GM21528 (cell line): ENCODE data around the gene SALL2.
"Not testable (repeated sequence)": the region's sequence is repeated elsewhere in the genome, so short reads cannot be mapped to it uniquely, and the experiment has no call there.

Source experiments
- ATAC-seq: cut with Tn5 transposase; IDR thresholded peaks from one replicate; pipeline ENCODE4 v1.9.1; 2021; ENCODE audit warnings: mild to moderate bottlenecking, moderate library complexity; ENCODE audit not compliant: unreplicated experiment, low FRiP score

Gene SALL2

GRCh38 chr14:21525962-21526671, at the start of gene SALL2:
Gene SALL2 (minus strand): TSS chr14:21526346. CDS start chr14:21526127, 219 bp downstream.
- ATAC-seq = no peak

- no peak for ATAC-seq
These were observed 49.5 kb upstream of the SALL2 start for GRCh38 chr14:21575661-21576060.

- no peak for ATAC-seq
These were observed 46.5 kb upstream of the SALL2 start for GRCh38 chr14:21572604-21573003.

- no peak for ATAC-seq
These were observed 32.6 kb upstream of the SALL2 start for GRCh38 chr14:21558703-21559170.

GRCh38 chr14:21557084-21557901, 31.1 kb upstream of the SALL2 start:
- ATAC-seq = no peak

- no peak for ATAC-seq
These were observed 30.4 kb upstream of the SALL2 start for GRCh38 chr14:21556378-21557083.

- no peak for ATAC-seq
These were observed 27.1 kb upstream of the SALL2 start for GRCh38 chr14:21553266-21553665.

GRCh38 chr14:21544588-21544987, 18.4 kb upstream of the SALL2 start:
- not testable (repeated sequence) for ATAC-seq

- no peak for ATAC-seq
These were observed 17.8 kb upstream of the SALL2 start for GRCh38 chr14:21543963-21544362.

- no peak for ATAC-seq
These were observed 17.4 kb upstream of the SALL2 start for GRCh38 chr14:21543521-21543960.

GRCh38 chr14:21541413-21542074, 15.4 kb upstream of the SALL2 start:
- no peak for ATAC-seq

GRCh38 chr14:21539189-21539940, 13.2 kb upstream of the SALL2 start:
- ATAC-seq = no peak

GRCh38 chr14:21537090-21537424, 10.9 kb upstream of the SALL2 start:
- no peak for ATAC-seq

GRCh38 chr14:21536418-21537089, 10.4 kb upstream of the SALL2 start:
- ATAC-seq = no peak

- ATAC-seq = no peak
These were observed 9.6 kb upstream of the SALL2 start for GRCh38 chr14:21535545-21536417.

- ATAC-seq = no peak
These were observed 8.4 kb upstream of the SALL2 start for GRCh38 chr14:21534576-21534975.

GRCh38 chr14:21533294-21533693, 7.1 kb upstream of the SALL2 start:
- no peak for ATAC-seq

GRCh38 chr14:21529515-21529914, 3.4 kb upstream of the SALL2 start:
- no peak for ATAC-seq
